HG03139 (cell line): ENCODE data around the gene KIRREL1.

Source experiments
- ATAC-seq: cut with Tn5 transposase; IDR thresholded peaks from one replicate; pipeline ENCODE4 v1.9.1; 2021; ENCODE audit not compliant: unreplicated experiment

The KIRREL1 gene

DNA sequence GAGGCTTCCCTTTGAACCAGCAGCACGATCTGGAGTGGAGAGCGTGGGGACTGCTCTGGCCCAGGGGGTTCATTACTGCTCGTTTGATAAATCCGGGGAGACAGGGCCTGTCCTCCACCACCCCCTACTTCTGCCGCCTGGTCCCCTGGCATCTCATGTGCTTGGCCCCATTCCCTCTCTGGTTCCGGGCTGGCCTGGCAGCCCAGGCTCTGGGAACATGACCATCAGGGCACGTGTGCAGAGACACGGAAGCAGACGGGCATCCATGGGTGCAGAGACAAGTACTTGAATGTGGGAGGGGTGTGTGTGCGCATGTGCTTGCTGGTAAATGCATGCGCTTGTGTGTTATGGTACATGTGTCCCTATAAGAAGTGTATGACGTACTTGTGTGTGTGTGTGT, 75.5 kb downstream of the KIRREL1 start:
- no peak for ATAC-seq

GRCh38 chr1:158071138-158071537, 77.7 kb downstream of the KIRREL1 start:
- no peak for ATAC-seq

GRCh38 chr1:158075078-158075477, 81.6 kb downstream of the KIRREL1 start:
- no peak for ATAC-seq

GRCh38 chr1:158076441-158076840, 83.0 kb downstream of the KIRREL1 start:
- no peak for ATAC-seq

- no peak for ATAC-seq
Observed at GRCh38 chr1:158077411-158078256, 84.2 kb downstream of the KIRREL1 start.

DNA sequence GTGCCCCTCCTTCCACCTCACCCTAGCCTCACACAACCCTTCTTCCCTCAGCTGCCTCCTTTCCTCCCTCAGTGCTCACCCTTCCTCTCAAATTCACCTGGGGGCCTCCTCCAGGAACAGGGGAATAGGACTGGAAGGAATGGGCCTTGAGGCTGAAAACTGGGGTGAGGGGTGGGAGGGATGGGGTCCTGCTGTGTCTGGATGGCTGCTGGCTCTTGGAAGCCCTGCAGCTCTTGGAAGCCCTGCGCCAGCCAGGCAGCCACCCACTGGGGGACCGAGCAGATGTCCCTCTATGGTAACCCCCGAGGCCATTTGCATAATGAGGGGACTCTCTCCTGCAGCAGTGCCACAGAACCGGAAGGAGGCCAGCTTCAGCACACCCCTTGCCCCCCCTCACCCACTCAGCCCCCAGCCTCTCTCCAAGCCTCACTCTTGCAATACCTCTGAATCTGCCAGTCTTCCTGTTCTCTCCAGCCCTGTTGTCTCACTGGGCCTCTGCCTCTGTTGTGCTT, 85.2 kb downstream of the KIRREL1 start:
- no peak for ATAC-seq

DNA sequence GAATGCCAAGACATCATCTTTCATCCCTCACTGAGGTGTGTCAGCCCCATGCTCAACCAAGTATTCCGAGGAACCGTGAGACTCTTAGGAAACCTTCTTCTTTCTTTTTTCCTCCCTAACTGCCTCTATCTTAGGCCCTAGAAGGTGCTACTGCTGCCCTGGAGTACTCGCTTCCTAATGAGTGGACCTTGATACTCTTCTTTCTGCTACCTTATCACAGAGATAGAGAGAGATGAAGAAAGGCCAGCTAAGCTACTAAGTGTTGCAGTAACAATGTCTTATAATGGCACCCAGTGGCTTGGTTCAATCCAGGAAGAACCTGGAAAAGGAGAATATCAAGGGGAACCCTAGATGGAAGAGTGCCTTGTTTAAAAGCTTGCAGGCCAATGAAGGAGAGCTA, 86.6 kb downstream of the KIRREL1 start:
- no peak for ATAC-seq

DNA sequence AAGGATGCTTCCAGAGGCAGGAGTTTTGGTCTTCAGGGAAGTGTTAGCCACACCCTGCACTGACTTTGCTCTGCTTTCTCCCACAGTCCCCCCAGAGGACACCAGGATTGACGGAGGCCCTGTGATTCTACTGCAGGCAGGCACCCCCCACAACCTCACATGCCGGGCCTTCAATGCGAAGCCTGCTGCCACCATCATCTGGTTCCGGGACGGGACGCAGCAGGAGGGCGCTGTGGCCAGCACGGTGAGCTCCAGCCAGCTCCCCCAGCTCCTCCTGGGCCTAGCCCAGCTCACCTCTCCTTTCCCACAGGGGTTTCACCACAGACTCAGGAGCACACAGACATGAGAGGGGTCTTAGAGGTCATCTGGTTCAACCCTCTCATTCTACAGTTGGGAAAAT, 90.9 kb downstream of the KIRREL1 start:
- ATAC-seq, result no peak

GRCh38 chr1:158084747-158085146, 91.3 kb downstream of the KIRREL1 start:
- no peak for ATAC-seq

DNA sequence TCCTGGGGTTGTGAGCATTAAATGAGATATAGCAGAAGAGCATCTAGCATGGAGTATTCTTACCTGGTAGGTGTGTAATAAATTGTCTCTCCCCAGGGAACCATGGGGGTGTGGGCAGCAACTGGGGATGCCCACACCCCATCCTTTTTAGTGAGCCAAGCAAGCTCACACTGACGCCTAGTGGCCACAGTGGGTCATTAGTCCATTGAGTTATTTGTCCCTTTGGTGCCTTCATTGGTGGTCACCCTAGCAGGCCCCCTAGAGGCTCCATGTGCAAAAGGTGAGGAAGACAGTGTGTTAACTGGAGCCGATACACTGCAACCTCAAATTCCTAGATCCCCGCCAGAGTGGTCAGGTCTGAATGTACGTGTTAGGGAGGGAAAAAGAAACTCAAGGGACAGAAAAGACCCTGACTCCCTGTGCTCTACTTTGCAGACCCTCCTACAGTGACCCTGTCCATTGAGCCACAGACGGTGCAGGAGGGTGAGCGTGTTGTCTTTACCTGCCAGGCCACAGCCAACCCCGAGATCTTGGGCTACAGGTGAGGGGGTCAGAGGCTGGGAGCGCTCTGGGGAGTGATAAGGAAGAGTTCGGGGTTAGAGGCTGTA, 94.0 kb downstream of the KIRREL1 start:
- ATAC-seq, result no peak

DNA sequence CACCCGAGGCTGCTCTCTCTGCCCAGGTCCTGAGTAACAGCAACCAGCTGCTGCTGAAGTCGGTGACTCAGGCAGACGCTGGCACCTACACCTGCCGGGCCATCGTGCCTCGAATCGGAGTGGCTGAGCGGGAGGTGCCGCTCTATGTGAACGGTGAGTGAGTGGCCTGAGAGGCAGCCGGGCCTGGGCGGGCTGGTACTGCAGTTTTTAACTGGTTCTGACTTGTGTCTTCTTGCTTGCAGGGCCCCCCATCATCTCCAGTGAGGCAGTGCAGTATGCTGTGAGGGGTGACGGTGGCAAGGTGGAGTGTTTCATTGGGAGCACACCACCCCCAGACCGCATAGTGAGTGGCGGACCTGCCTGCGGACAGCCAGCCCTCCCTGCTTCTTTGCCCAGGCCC, 96.0 kb downstream of the KIRREL1 start:
- no peak for ATAC-seq

- ATAC-seq, result no peak
Observed at GRCh38 chr1:158089925-158090637, 96.6 kb downstream of the KIRREL1 start.

- no peak for ATAC-seq
Observed at GRCh38 chr1:158093376-158093775, 99.9 kb downstream of the KIRREL1 start.

- ATAC-seq, result no peak
Observed at GRCh38 chr1:158094571-158094970, 101.1 kb downstream of the KIRREL1 start.

GRCh38 chr1:158095737-158096335, 102.4 kb downstream of the KIRREL1 start:
- no peak for ATAC-seq

GRCh38 chr1:158098256-158098655, 104.8 kb downstream of the KIRREL1 start:
- no peak for ATAC-seq

GRCh38 chr1:158099185-158099584, 105.7 kb downstream of the KIRREL1 start:
- ATAC-seq, result no peak

DNA sequence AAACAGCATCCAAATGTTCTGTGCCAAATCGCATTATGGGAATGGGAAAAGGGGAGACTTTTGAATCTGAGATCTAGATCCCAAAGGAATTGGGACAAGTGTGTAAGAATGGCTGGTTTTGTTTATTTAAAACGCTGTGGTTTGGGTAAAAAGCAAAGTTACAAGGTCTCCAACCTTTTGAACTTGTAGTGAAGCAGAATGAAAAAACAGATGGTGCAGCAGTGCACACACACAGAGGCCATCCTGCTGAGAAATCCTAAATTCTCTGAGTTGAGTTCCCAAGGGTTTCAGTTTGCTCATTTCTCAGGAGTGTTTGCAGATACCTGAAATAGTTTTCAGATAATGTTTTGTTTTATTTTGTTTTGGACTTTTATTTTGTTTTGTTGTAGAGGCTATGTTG, 107.1 kb downstream of the KIRREL1 start:
- ATAC-seq, result no peak

DNA sequence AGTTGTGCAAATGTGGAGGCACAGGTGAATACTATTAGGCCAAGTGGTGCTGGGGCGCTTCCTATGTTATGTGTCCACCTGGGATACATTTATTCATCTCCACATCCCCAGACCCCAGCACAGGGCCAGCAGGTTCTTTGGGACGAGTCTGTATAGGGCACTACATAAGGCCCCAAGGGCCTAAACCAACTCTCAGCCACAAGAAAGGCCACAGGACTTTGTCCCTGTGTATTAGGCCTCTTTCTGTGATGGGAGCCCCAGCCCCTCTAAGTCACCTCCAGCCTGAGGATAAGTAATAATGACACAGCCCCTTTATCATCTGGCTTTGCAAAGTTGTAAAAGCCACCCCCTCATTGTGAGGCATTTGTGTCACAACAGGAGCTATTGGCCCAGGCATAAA, 108.0 kb downstream of the KIRREL1 start:
- ATAC-seq, result no peak

DNA sequence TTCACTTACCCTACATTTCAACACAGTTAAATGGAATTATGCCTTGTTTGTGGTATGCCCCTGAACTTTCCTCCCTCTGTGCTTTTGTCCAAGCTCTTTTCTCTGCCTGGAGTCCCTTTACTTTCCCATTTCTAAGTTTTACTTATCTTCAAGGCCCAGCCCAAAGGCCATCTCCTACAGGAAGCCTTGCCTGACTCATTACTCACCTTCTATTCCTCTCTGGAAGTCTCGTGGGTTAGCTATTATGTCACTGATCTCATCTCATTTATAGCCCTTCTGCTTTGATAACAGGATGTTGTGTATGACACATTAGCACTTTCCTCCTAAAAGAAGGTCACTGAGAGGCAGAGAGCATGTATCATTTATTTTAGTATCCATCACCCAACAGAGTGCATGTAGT, 108.5 kb downstream of the KIRREL1 start:
- ATAC-seq, result no peak

DNA sequence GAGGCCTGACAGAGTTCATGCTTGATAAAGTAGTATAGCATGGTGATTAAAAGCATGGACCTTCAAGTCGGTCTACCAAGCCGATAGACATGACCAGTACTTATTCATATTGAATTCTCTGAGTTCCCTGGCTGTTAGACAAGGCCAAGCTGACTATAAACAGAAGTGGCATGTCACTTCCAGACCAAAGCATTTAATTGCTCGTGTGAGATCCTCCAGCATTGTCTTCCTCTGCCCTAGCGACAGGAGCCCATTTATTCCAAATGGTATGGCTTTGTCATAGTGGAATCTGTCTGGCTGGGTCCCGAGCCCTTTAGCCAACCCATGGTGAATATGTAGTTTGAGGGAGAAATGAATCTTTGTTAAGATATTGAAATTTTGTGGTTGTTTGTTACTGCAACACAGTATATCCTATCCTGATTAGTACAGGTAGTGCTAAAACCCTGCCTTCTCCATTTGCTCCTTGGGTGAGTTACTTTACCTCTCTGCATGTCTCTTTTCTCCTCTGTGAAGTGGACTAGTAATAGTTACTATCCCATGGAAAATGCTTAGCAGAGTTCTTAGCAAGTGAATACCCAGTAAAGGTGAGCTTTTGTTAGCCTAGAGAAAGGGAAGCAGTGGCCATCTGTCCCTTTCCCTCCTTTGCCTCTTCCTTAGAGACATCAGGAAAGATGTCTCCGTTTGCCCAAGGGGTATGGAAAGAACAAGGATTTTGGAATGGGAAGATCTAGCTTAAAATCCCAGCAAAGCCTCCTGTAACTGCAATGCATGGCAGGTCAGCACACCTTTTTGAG, 109.6 kb downstream of the KIRREL1 start:
- no peak for ATAC-seq
